Adrenal gland (tissue), 5 donors: ENCODE results near the gene NGLY1.

ENCODE experiments used
- CTCF ChIP-seq, 6 experiments: fragments of 450-650 bp in 4 of 6; fragments of 200-600 bp in 2 of 6; sonication (generic) in 1 of 6; IDR thresholded peaks; 1 replicate in 5 of 6; 2 replicates in 1 of 6; pipeline versions ENCODE4 v1.5.1 to v1.8.0; 2016 to 2021; ENCODE audit warnings: antibody characterized with exemption in 6 of 6, mild to moderate bottlenecking in 2 of 6, moderate library complexity in 1 of 6
- POLR2A ChIP-seq, 2 donors: fragments of 450-650 bp; IDR thresholded peaks; one replicate each; pipeline ENCODE4 v1.6.1; 2017; ENCODE audit warnings: antibody characterized with exemption in 2 of 2, mild to moderate bottlenecking in 2 of 2, moderate library complexity in 1 of 2
- donor health status: DM: no; HTN: no; CAD: no.

GRCh38 chr3:25683882-25684281 is 99.4 kb downstream of the NGLY1 start:
- TF ChIP-seq CTCF (IDR thresholded peaks at IDR 0.05), result no peak
- TF ChIP-seq POLR2A (IDR thresholded peaks at IDR 0.05), result no peak
